H1 (cell line): ENCODE results near the gene PITPNC1. TPM values are rescaled to one million over a fixed set of nuclear protein-coding genes. Genes with fewer than 3 reads are reported as not detected.

Source experiments
- CTCF ChIA-PET: fragments of 300-600 bp; sonication (Branson Sonifier 250); formaldehyde crosslinking; loops from one replicate; lab custom pipeline; 2021; ENCODE audit not compliant: partially characterized antibody; lab: Charles Lee
- POLR2A ChIA-PET: fragments of 300-600 bp; sonication (Branson Sonifier 250); formaldehyde crosslinking; loops from one replicate; lab custom pipeline; 2021; ENCODE audit warnings: inconsistent platforms; ENCODE audit not compliant: partially characterized antibody; lab: Charles Lee
- DNase-seq, 2 experiments: peaks; one replicate each; pipeline versions ENCODE4 v3.0.0 to v3.0.0-alpha.2; 2010 to 2022; ENCODE audit warnings: low spot score in 2 of 2, low read depth in 1 of 2, mixed read lengths in 1 of 2
- FAIRE-seq: peaks from 2 replicates; lab custom pipeline; 2011; peaks lifted over from hg19 to GRCh38; lab: Jason Lieb, UNC
- H2AFZ ChIP-seq: 2 replicates; pipeline ENCODE4 v1.8.1; 2012; ENCODE audit warnings: low read length, inconsistent platforms
- H2AK5ac ChIP-seq: 2 replicates; pipeline ENCODE4 v1.6.1; 2013; ENCODE audit warnings: low read depth, low read length
- H2BK120ac ChIP-seq: replicated peaks from 2 replicates; pipeline ENCODE3; 2013; ENCODE audit warnings: low read depth, low read length, inconsistent platforms
- H2BK12ac ChIP-seq: 2 replicates; pipeline ENCODE4 v1.6.1; 2013; ENCODE audit warnings: low read depth, low read length
- H2BK15ac ChIP-seq: 2 replicates; pipeline ENCODE4 v1.6.1; 2013; ENCODE audit warnings: low read length
- H2BK20ac ChIP-seq: 2 replicates; pipeline ENCODE4 v1.6.1; 2013; ENCODE audit warnings: low read length
- H2BK5ac ChIP-seq: 2 replicates; pipeline ENCODE4 v1.6.1; 2013; ENCODE audit warnings: low read depth, low read length
- H3K14ac ChIP-seq: 2 replicates; pipeline ENCODE4 v1.6.1; 2013; ENCODE audit warnings: inconsistent platforms; ENCODE audit not compliant: insufficient read length
- H3K18ac ChIP-seq: 2 replicates; pipeline ENCODE4 v1.6.1; 2013; ENCODE audit warnings: low read length; ENCODE audit errors: extremely low read depth
- H3K23ac ChIP-seq: 2 replicates; pipeline ENCODE4 v1.6.1; 2013; ENCODE audit warnings: inconsistent platforms; ENCODE audit not compliant: insufficient read length
- H3K23me2 ChIP-seq: 2 replicates; pipeline ENCODE4 v1.6.1; 2013; ENCODE audit warnings: low read depth, low read length
- H3K27ac ChIP-seq: 2 replicates; pipeline ENCODE4 v1.6.1; 2011; ENCODE audit warnings: low read depth, low read length, inconsistent platforms
- H3K27me3 ChIP-seq, 4 experiments: replicated peaks in 1 of 4; 1 replicate in 1 of 4; 2 replicates in 3 of 4; pipeline versions ENCODE4 v1.6.1 to v1.8.1; 2011 to 2013; ENCODE audit warnings: low read length in 3 of 4, mild to moderate bottlenecking in 3 of 4, inconsistent platforms in 2 of 4, mixed read lengths in 2 of 4, moderate library complexity in 1 of 4; ENCODE audit not compliant: control insufficient read depth in 3 of 4, insufficient read depth in 3 of 4; ENCODE audit errors: extremely low read depth in 1 of 4
- H3K36me3 ChIP-seq, 4 experiments: 2 replicates each; pipeline versions ENCODE4 v1.6.1 to v1.8.1; 2011 to 2013; ENCODE audit warnings: mild to moderate bottlenecking in 4 of 4, low read length in 3 of 4, moderate library complexity in 2 of 4, control low read depth in 1 of 4, inconsistent platforms in 1 of 4; ENCODE audit not compliant: insufficient read depth in 4 of 4, control insufficient read depth in 2 of 4
- H3K4ac ChIP-seq: replicated peaks from 2 replicates; pipeline ENCODE3; 2013; ENCODE audit warnings: low read length, low read depth, mixed read lengths, inconsistent platforms; ENCODE audit not compliant: insufficient read length
- H3K4me1 ChIP-seq, 4 experiments: replicated peaks in 1 of 4; 1 replicate in 1 of 4; 2 replicates in 3 of 4; pipeline versions ENCODE4 v1.6.1 to v1.8.1; 2011 to 2013; ENCODE audit warnings: low read length in 3 of 4, inconsistent platforms in 2 of 4, mixed read lengths in 1 of 4; ENCODE audit not compliant: insufficient read depth in 4 of 4, control insufficient read depth in 3 of 4
- H3K4me2 ChIP-seq, 2 experiments: 2 replicates each; pipeline versions ENCODE4 v1.6.1 to v1.8.1; 2011 to 2013; ENCODE audit warnings: low read depth in 2 of 2, low read length in 2 of 2, control low read depth in 1 of 2, inconsistent platforms in 1 of 2, mild to moderate bottlenecking in 1 of 2; ENCODE audit not compliant: insufficient read depth in 1 of 2
- H3K4me3 ChIP-seq, 4 experiments: fragments of 200-600, 300-600 bp in 1 of 4; sonication (generic), shearing (Covaris generic), sonication (Bioruptor Twin) in 1 of 4; 2 replicates each; pipeline versions ENCODE4 v1.5.1 to v1.8.1; 2011 to 2016; ENCODE audit warnings: low read length in 4 of 4, low read depth in 3 of 4, control low read depth in 2 of 4, inconsistent platforms in 2 of 4, mild to moderate bottlenecking in 2 of 4, mixed read lengths in 1 of 4, moderate library complexity in 1 of 4; ENCODE audit not compliant: insufficient read depth in 2 of 4; ENCODE audit errors: extremely low read depth in 1 of 4
- H3K56ac ChIP-seq: replicated peaks from 2 replicates; pipeline ENCODE3; 2013; ENCODE audit warnings: low read depth, mild to moderate bottlenecking, mixed read lengths, low read length, inconsistent platforms; ENCODE audit not compliant: insufficient read length
- H3K79me1 ChIP-seq: 2 replicates; pipeline ENCODE4 v1.6.1; 2013; ENCODE audit warnings: low read depth, low read length, control low read depth
- H3K79me2 ChIP-seq, 2 experiments: 2 replicates each; pipeline versions ENCODE4 v1.6.1 to v1.8.1; 2012 to 2013; ENCODE audit warnings: low read length in 2 of 2, mild to moderate bottlenecking in 2 of 2, inconsistent platforms in 1 of 2; ENCODE audit not compliant: insufficient read depth in 2 of 2, control insufficient read depth in 1 of 2
- H3K9ac ChIP-seq, 4 experiments: replicated peaks in 1 of 4; 1 replicate in 1 of 4; 2 replicates in 3 of 4; pipeline versions ENCODE4 v1.6.1 to v1.8.1; 2011 to 2013; ENCODE audit warnings: low read depth in 3 of 4, low read length in 3 of 4, control low read depth in 2 of 4, mild to moderate bottlenecking in 2 of 4, moderate library complexity in 2 of 4, inconsistent platforms in 1 of 4; ENCODE audit errors: extremely low read depth in 1 of 4
- H3K9me3 ChIP-seq, 2 experiments: 2 replicates each; pipeline versions ENCODE4 v1.6.1 to v1.8.1; 2012 to 2013; ENCODE audit warnings: mild to moderate bottlenecking in 2 of 2, moderate library complexity in 2 of 2, control low read depth in 1 of 2, inconsistent platforms in 1 of 2, low read depth in 1 of 2, low read length in 1 of 2, mixed read lengths in 1 of 2; ENCODE audit not compliant: insufficient read depth in 2 of 2
- H4K20me1 ChIP-seq, 2 experiments: replicated peaks in 1 of 2; 2 replicates each; pipeline versions ENCODE3 to v1.8.1; 2011 to 2013; ENCODE audit warnings: inconsistent platforms in 2 of 2, low read length in 2 of 2, mild to moderate bottlenecking in 1 of 2; ENCODE audit not compliant: insufficient read depth in 2 of 2, control insufficient read depth in 1 of 2
- H4K5ac ChIP-seq: 2 replicates; pipeline ENCODE4 v1.6.1; 2013; ENCODE audit warnings: low read length, low read depth, mixed read lengths, inconsistent platforms; ENCODE audit not compliant: insufficient read length
- H4K8ac ChIP-seq: 2 replicates; pipeline ENCODE4 v1.8.0; 2013; ENCODE audit warnings: mild to moderate bottlenecking, moderate library complexity, low read length, inconsistent platforms; ENCODE audit not compliant: insufficient read depth; ENCODE audit errors: extremely low read depth
- H4K91ac ChIP-seq: replicated peaks from 2 replicates; pipeline ENCODE3; 2013; ENCODE audit warnings: low read length, mixed read lengths, inconsistent platforms; ENCODE audit not compliant: insufficient read length
- KDM1A ChIP-seq: fragments of 200-600, 300-600 bp; sonication (generic); IDR thresholded peaks from 2 replicates; pipeline ENCODE4 v1.7.1; 2016; ENCODE audit warnings: mild to moderate bottlenecking, low read length, borderline replicate concordance
- WGBS, 2 experiments: shearing (Covaris generic) in 1 of 2; methylation state at CpG; one replicate each; pipeline versions ENCODE4 v1.1.6 to v1.1.7; 2013 to 2015; ENCODE audit warnings: low lambda C conversion rate in 2 of 2, mixed read lengths in 2 of 2, inconsistent platforms in 1 of 2, low coverage in 1 of 2, missing lambda C conversion rate in 1 of 2; ENCODE audit not compliant: insufficient replicate concordance in 2 of 2, insufficient coverage in 1 of 2, insufficient read length in 1 of 2; ENCODE audit errors: extremely low coverage in 1 of 2, missing lambda C conversion rate in 1 of 2; 5-methylcytosine and 5-hydroxymethylcytosine counted together
- polyA plus RNA-seq, 7 experiments: library from polyadenylated mRNA; depleted of rRNA in 3 of 7; stranded (reverse) in 5 of 7; unstranded in 2 of 7; fragments of >200 nt in 5 of 7; fragments of 200-250 nt in 2 of 7; gene quantifications; 1 replicate in 5 of 7; 2 replicates in 1 of 7; 4 replicates in 1 of 7; pipeline versions ENCODE4 v1.2.1 to v1.2.3, GENCODE V29; 2011 to 2013; ENCODE audit warnings: missing spikeins in 2 of 7, mixed read lengths in 2 of 7
- total RNA-seq: library from RNA; stranded (reverse); fragmentation: NEBNext Ultra II Directional; extraction: Animal tissue kit (Norgen Biotek cat#: 25700); gene quantifications from 2 replicates; pipeline ENCODE4 v1.2.1, GENCODE V29; 2021

PITPNC1 gene
- total and polyA plus RNA-seq, 2 of the 8 experiments (the other 6 are each of a cell fraction or from before 2014, with no cell fraction given), result 17.6 to 54.7 TPM

- Histone ChIP-seq H3K27ac (no peak overlapping the region), H2AK5ac (no peak overlapping the region), H2BK5ac (no peak overlapping the region), H3K79me2 (no peaks in the 10 kb centered on the region), H3K79me1 (no peaks in the 10 kb centered on the region), H3K23ac (no peak overlapping the region), H3K27me3 (no peaks in the 10 kb centered on the region), H3K4me2 (no peak overlapping the region), H4K91ac (no peak overlapping the region), H3K9ac (no peak overlapping the region), H2BK15ac (no peak overlapping the region), H3K18ac (no peak overlapping the region), H3K4me1 (peaks cover 0 to 4% (median 0%) of the 10 kb centered on the region in 4 experiments; a peak in 2 of 7 replicates), H3K36me3 (no peaks in the 10 kb centered on the region), H2BK20ac (no peak overlapping the region), H4K8ac (no peak overlapping the region), H3K23me2 (no peaks in the 10 kb centered on the region), H4K20me1 (no peaks in the 10 kb centered on the region), H2AFZ (no peak overlapping the region), H3K4me3 (no peak overlapping the region), H2BK120ac (no peak overlapping the region), H3K4ac (no peak overlapping the region), H3K14ac (no peak overlapping the region), H2BK12ac (no peak overlapping the region), H3K9me3 (no peaks in the 10 kb centered on the region), H4K5ac (no peak overlapping the region), H3K56ac (no peak overlapping the region)
- ChIA-PET POLR2A (interaction anchor here (0.6 kb wide), 1 partner anchor 14 kb away, joined by 3 read pairs; no protein-coding TSS in a partner anchor), CTCF (interaction anchor here (0.6 to 2.9 kb wide), 18 partner anchors 10 to 226 kb away, joined by 3 to 11 read pairs (median 4); partner anchors contain the start of gene NOL11)
- DNase-seq (no peak), FAIRE-seq (no peak)
- TF ChIP-seq KDM1A, result no peak
- WGBS, 2 experiments, result 89% methylated on average over 17 of the region's 17 CpGs; no CpG with 5 or more reads in 1 of the 2 experiments
These were observed 228.3 kb downstream of the PITPNC1 start for GRCh38 chr17:67605256-67605912.
